A549 (cell line): Measurements from ENCODE around the gene TTC13. TPM values are rescaled to one million over a fixed set of nuclear protein-coding genes. Genes with fewer than 3 reads are reported as not detected.

ENCODE experiments used
- ATAC-seq, 2 experiments: fragments of 200-7000 bp in 1 of 2; fragments of >200 bp in 1 of 2; cut with Nextera tagmentation in 1 of 2; cut with Tn5 transposase in 1 of 2; 3 replicates each; pipeline versions ENCODE4 v1.8.0 to v1.9.1; 2018 to 2020; ENCODE audit warnings: mild to moderate bottlenecking in 1 of 2, moderate library complexity in 1 of 2
- CTCF ChIA-PET: fragments of 300-600 bp; sonication (Branson Sonifier 250); formaldehyde crosslinking; extraction: SDS; loops from one replicate; lab custom pipeline; 2021; ENCODE audit warnings: antibody characterized with exemption, inconsistent platforms; lab: Yijun Ruan, JAX
- POLR2A ChIA-PET: fragments of 350-600 bp; formaldehyde crosslinking; extraction: SDS; loops from one replicate; lab custom pipeline; 2021; ENCODE audit warnings: antibody characterized with exemption, inconsistent platforms; lab: Yijun Ruan, JAX
- DNase-seq, 2 experiments: peaks; one replicate each; pipeline versions ENCODE4 v3.0.0 to v3.0.0-alpha.2; 2011 to 2016; ENCODE audit warnings: low read depth in 1 of 2, low spot score in 1 of 2
- FAIRE-seq: peaks from 2 replicates; lab custom pipeline; 2011; peaks lifted over from hg19 to GRCh38; lab: Jason Lieb, UNC
- H3K27ac ChIP-seq, 2 experiments: fragments of >200 bp; sonication (Bioruptor Twin); formaldehyde crosslinking; 3 replicates each; pipeline ENCODE4 v1.5.1; 2016 to 2017
- H3K4me1 ChIP-seq: fragments of >200 bp; sonication (Bioruptor Twin); formaldehyde crosslinking; 3 replicates; pipeline ENCODE4 v1.6.1; 2016
- H3K4me2 ChIP-seq: fragments of >200 bp; sonication (Bioruptor Twin); formaldehyde crosslinking; 3 replicates; pipeline ENCODE4 v1.6.1; 2016
- H3K4me3 ChIP-seq: fragments of >200 bp; sonication (Bioruptor Twin); formaldehyde crosslinking; 3 replicates; pipeline ENCODE4 v1.5.1; 2016
- H3K9me3 ChIP-seq: fragments of >200 bp; sonication (Bioruptor Twin); formaldehyde crosslinking; 3 replicates; pipeline ENCODE4 v1.6.1; 2016
- CHD2 ChIP-seq: fragments of 150-350 bp; IDR thresholded peaks from 2 replicates; pipeline ENCODE4 v1.6.1; 2014; ENCODE audit warnings: low read length; ENCODE audit not compliant: partially characterized antibody
- EP300 ChIP-seq, 2 experiments: fragments of >200 bp; sonication (Bioruptor Twin); formaldehyde crosslinking; IDR thresholded peaks; 2 replicates in 1 of 2; 3 replicates in 1 of 2; pipeline ENCODE4 v1.6.1; 2016 to 2017
- HDAC2 ChIP-seq: fragments of 200-600 bp; sonication (generic); IDR thresholded peaks from 2 replicates; pipeline ENCODE4 v1.6.1; 2016
- HEYL ChIP-seq: fragments of 250-450 bp; sonication (Bioruptor Pico); IDR thresholded peaks from 2 replicates; pipeline ENCODE4 v1.8.0; 2021; ENCODE audit warnings: mild to moderate bottlenecking, moderate library complexity
- HOXA7 ChIP-seq: fragments of 250-450 bp; sonication (Bioruptor Pico); IDR thresholded peaks from 2 replicates; pipeline ENCODE4 v1.5.0; 2020; ENCODE audit warnings: mild to moderate bottlenecking, moderate library complexity
- HOXB5 ChIP-seq: fragments of 250-450 bp; sonication (Bioruptor Pico); IDR thresholded peaks from 2 replicates; pipeline ENCODE4 v1.5.0; 2020; ENCODE audit warnings: mild to moderate bottlenecking, moderate library complexity
- JUNB ChIP-seq: fragments of >200 bp; sonication (Bioruptor Twin); formaldehyde crosslinking; IDR thresholded peaks from 2 replicates; pipeline ENCODE4 v1.6.1; 2016
- MAFK ChIP-seq: fragments of 450-650 bp; IDR thresholded peaks from 2 replicates; pipeline ENCODE4 v1.6.1; 2014; ENCODE audit not compliant: partially characterized antibody
- MYC ChIP-seq: IDR thresholded peaks from 2 replicates; pipeline ENCODE4 v1.6.1; 2012; ENCODE audit warnings: mild to moderate bottlenecking, inconsistent platforms, low read length, improper control_type of control experiment, borderline replicate concordance
- NR3C1 ChIP-seq: fragments of >200 bp; sonication (Bioruptor Twin); formaldehyde crosslinking; IDR thresholded peaks from 3 replicates; pipeline ENCODE4 v1.6.1; 2017
- RARB ChIP-seq: fragments of 250-450 bp; sonication (Bioruptor Pico); IDR thresholded peaks from 2 replicates; pipeline ENCODE4 v1.8.0; 2021; ENCODE audit warnings: mild to moderate bottlenecking, moderate library complexity
- REST ChIP-seq: fragments of 200-600 bp; sonication (generic); IDR thresholded peaks from 2 replicates; pipeline ENCODE4 v1.6.1; 2016; ENCODE audit warnings: antibody characterized with exemption, mild to moderate bottlenecking, moderate library complexity
- SMC3 ChIP-seq: fragments of >200 bp; sonication (Bioruptor Twin); formaldehyde crosslinking; IDR thresholded peaks from 3 replicates; pipeline ENCODE4 v1.6.1; 2018; ENCODE audit warnings: inconsistent platforms
- SREBF2 ChIP-seq: fragments of 450-650 bp; IDR thresholded peaks from 2 replicates; pipeline ENCODE4 v1.6.1; 2014; ENCODE audit warnings: mild to moderate bottlenecking, moderate library complexity
- USF2 ChIP-seq: fragments of 450-650 bp; IDR thresholded peaks from 2 replicates; pipeline ENCODE4 v1.6.1; 2014; ENCODE audit warnings: antibody characterized with exemption
- whole genome bisulfite sequencing: methylation state at CpG from one replicate; pipeline ENCODE4 v1.1.6; 2017; ENCODE audit errors: missing lambda C conversion rate; 5-methylcytosine and 5-hydroxymethylcytosine counted together
- polyA plus RNA-seq, 4 experiments: library from polyadenylated mRNA; depleted of rRNA in 3 of 4; stranded (reverse); fragments of >200 nt; fragmentation: RNase III in 1 of 4; extraction: RNeasy Plus Mini Kit Qiagen cat#74134 plus additional on column Dnase treatment in 1 of 4; gene quantifications; 2 replicates in 3 of 4; 3 replicates in 1 of 4; pipeline ENCODE4 v1.2.3, GENCODE V29; 2011 to 2017
- small RNA-seq, 6 experiments: library from RNA; depleted of rRNA; stranded (forward); fragments of <200 nt; gene quantifications; one replicate each; pipeline ENCODE3, GENCODE V24; 2012
- TF ChIP-seq, protein P1 (sequence below): fragments of >200 bp; sonication (Bioruptor Twin); formaldehyde crosslinking; IDR thresholded peaks from 3 replicates; pipeline ENCODE4 v1.5.1; 2016
- TF ChIP-seq, protein P2 (sequence below): fragments of 250-450 bp; sonication (Bioruptor Pico); IDR thresholded peaks from 2 replicates; pipeline ENCODE4 v1.5.0; 2021; ENCODE audit warnings: mild to moderate bottlenecking, moderate library complexity, borderline replicate concordance

TTC13 gene
- polyA plus RNA-seq, 2 of the 4 experiments (the other 2 are of a cell fraction) = 12.5 to 22.7 TPM

DNA sequence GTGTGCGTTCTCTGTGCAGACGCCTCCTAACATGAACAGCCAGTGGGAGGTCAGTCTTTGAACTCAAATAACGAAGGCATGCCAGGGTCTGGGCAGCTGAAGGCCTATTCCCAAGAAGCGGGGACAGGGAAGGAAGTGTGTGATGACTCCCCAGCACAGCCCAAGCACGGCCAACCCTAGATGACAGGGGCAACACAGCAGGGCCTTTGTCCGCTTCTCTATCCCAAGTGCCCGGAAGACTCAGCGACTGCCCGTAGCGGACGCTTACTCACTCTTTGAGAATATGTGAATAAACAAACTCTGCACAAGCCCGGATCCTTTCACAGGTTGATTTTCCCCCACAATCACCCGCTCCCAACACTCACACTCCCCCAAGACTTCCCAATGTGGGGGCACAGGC, 121.6 kb downstream of the TTC13 start:
- no peak for ATAC-seq
- no peak overlapping the region for H3K27ac ChIP-seq

More for the DNA sequence above, 121.6 kb downstream of the TTC13 start:
- TF ChIP-seq HOXA7 (CRISPR knock-in tag) (no peak), EP300 (IDR thresholded peaks at IDR 0.05) (no peak), MAFK (no peak), HDAC2 (no peak), JUNB (no peak), USF2 (no peak), MYC (no peak), REST (no peak), HOXB5 (CRISPR knock-in tag) (no peak), SREBF2 (no peak), SMC3 (no peak), RARB (CRISPR knock-in tag) (no peak), HEYL (no peak), CHD2 (no peak), NR3C1 (no peak)
- TF ChIP-seq, protein P1, sequence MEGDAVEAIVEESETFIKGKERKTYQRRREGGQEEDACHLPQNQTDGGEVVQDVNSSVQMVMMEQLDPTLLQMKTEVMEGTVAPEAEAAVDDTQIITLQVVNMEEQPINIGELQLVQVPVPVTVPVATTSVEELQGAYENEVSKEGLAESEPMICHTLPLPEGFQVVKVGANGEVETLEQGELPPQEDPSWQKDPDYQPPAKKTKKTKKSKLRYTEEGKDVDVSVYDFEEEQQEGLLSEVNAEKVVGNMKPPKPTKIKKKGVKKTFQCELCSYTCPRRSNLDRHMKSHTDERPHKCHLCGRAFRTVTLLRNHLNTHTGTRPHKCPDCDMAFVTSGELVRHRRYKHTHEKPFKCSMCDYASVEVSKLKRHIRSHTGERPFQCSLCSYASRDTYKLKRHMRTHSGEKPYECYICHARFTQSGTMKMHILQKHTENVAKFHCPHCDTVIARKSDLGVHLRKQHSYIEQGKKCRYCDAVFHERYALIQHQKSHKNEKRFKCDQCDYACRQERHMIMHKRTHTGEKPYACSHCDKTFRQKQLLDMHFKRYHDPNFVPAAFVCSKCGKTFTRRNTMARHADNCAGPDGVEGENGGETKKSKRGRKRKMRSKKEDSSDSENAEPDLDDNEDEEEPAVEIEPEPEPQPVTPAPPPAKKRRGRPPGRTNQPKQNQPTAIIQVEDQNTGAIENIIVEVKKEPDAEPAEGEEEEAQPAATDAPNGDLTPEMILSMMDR = no peak
- TF ChIP-seq, protein P2, sequence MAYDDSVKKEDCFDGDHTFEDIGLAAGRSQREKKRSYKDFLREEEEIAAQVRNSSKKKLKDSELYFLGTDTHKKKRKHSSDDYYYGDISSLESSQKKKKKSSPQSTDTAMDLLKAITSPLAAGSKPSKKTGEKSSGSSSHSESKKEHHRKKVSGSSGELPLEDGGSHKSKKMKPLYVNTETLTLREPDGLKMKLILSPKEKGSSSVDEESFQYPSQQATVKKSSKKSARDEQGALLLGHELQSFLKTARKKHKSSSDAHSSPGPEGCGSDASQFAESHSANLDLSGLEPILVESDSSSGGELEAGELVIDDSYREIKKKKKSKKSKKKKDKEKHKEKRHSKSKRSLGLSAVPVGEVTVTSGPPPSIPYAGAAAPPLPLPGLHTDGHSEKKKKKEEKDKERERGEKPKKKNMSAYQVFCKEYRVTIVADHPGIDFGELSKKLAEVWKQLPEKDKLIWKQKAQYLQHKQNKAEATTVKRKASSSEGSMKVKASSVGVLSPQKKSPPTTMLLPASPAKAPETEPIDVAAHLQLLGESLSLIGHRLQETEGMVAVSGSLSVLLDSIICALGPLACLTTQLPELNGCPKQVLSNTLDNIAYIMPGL (CRISPR knock-in tag) = no peak
- DNase-seq = no peak
- no peak for FAIRE-seq
- peaks cover 14% of the 10 kb centered on the region; the same call in 2 of the 3 replicates for H3K4me1 ChIP-seq
- no peak overlapping the region for H3K4me2 ChIP-seq
- 95% methylated on average over 13 of the region's 13 CpGs for WGBS
- peaks cover 5% of the 10 kb centered on the region; the same call in 1 of the 3 replicates for H3K9me3 ChIP-seq
- H3K4me3 ChIP-seq = no peak overlapping the region
- ChIA-PET CTCF (no interaction called here), POLR2A (no interaction called here)

Small RNAs within 50 kb of the gene (small RNA-seq; reads per million reads assigned to genes)
- gene RN7SL837P = 0 reads per million in 6 experiments

Other genes starting within 250 kb of the TTC13 start
- gene CAPN9, start 231.5 kb downstream of the TTC13 start, polyA plus RNA-seq (2011; rRNA removed) = not detected in 2 replicates
- gene CAPN9, start 231.5 kb downstream of the TTC13 start, polyA plus RNA-seq (2017; fragmentation: RNase III; extraction: RNeasy Plus Mini Kit Qiagen cat#74134 plus additional on column Dnase treatment) = not detected in 3 replicates
- gene C1orf198, start 110.3 kb downstream of the TTC13 start, polyA plus RNA-seq (2011; rRNA removed) = 15.8 and 20.4 TPM in 2 replicates
- gene C1orf198, start 110.3 kb downstream of the TTC13 start, polyA plus RNA-seq (2017; fragmentation: RNase III; extraction: RNeasy Plus Mini Kit Qiagen cat#74134 plus additional on column Dnase treatment) = 10.9 to 12.0 TPM (median 11.1 TPM) in 3 replicates
- gene ARV1, start 233 bp upstream of the TTC13 start, polyA plus RNA-seq (2011; rRNA removed) = 45.2 and 50.0 TPM in 2 replicates
- gene ARV1, start 233 bp upstream of the TTC13 start, polyA plus RNA-seq (2017; fragmentation: RNase III; extraction: RNeasy Plus Mini Kit Qiagen cat#74134 plus additional on column Dnase treatment) = 31.2 to 34.0 TPM (median 32.0 TPM) in 3 replicates
- 23.3 and 25.3 TPM in 2 replicates for gene FAM89A, start 61.4 kb upstream of the TTC13 start, polyA plus RNA-seq (2011; rRNA removed)
- gene FAM89A, start 61.4 kb upstream of the TTC13 start, polyA plus RNA-seq (2017; fragmentation: RNase III; extraction: RNeasy Plus Mini Kit Qiagen cat#74134 plus additional on column Dnase treatment) = 12.6 to 13.3 TPM (median 13.0 TPM) in 3 replicates
- gene TRIM67, start 183.2 kb upstream of the TTC13 start, polyA plus RNA-seq (2011; rRNA removed) = 0.25 and 0.35 TPM in 2 replicates
- gene TRIM67, start 183.2 kb upstream of the TTC13 start, polyA plus RNA-seq (2017; fragmentation: RNase III; extraction: RNeasy Plus Mini Kit Qiagen cat#74134 plus additional on column Dnase treatment) = 0.23 to 0.50 TPM (median 0.26 TPM) in 3 replicates